ENCODE measurements around the gene SLC39A7.
"Not testable (repeated sequence)": the region's sequence is repeated elsewhere in the genome, so short reads cannot be mapped to it uniquely, and the experiment has no call there.

Gene SLC39A7

DNA sequence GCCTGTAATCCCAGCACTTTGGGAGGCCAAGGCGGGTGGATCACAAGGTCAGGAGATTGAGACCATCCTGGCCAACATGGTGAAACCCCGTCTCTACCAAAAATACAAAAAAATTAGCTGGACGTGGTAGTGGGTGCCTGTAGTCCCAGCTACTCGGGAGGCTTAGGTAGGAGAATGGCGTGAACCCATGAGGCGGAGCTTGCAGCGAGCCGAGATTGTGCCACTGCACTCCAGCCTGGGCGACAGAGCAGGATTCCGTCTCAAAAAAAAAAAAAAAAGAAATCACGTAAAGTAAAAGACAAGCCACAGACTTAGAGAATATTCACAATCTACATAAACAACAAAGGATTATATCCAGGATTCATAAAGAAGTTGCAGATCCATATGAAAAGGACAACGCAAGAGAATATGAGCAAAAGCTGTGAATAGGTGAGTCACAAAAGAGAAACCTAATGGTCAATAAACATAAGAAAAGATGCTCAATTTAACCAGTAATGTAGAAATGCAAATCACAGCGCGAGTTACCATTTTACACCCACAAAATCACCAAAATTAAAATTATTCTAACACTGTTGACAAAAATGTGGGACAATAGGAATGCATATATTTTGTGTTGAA, 25.9 kb downstream of the SLC39A7 start:
- DNase-seq: not testable (repeated sequence)

DNA sequence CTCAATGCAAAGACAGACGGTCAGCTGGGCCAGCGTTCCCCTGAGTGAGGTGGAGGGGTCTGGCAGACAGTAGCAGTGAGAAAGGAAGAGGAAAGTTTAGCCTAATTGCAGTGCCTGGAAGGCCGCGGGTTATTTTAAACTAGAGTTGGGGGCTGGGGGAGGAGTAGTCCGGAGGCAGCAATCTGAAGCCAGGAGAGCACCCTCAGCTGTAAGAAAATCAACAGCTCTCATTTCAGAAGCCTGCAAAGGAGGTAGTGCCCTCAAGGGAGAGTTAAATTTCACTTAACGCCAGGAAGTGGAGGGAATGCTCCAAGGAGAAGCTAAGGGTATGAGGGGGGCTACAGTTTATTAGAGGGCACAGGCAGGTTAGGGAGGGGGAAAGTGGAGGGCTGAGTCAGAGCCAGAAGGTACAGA, 34.6 kb downstream of the SLC39A7 start:
- no peak for DNase-seq

DNA sequence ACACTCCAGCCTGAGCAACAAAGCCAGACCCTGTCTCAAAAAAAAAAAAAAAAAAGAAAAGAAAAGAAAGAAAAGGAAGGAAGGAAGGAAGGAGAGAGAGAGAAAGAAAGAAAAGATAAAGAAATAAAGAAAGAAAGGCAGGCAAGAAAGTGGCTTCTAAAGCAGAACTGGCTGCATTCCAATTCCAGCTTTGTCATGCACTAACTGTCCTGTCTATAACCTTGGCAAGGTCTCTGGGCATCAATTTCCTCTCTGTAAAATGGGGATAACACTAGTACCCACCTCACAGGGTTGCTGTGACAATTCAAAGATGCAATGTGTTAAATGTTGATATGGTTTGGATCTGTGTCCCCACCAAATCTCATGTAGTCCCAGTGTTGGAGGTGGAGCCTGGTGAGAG, 35.7 kb downstream of the SLC39A7 start:
- DNase-seq: no peak

DNA sequence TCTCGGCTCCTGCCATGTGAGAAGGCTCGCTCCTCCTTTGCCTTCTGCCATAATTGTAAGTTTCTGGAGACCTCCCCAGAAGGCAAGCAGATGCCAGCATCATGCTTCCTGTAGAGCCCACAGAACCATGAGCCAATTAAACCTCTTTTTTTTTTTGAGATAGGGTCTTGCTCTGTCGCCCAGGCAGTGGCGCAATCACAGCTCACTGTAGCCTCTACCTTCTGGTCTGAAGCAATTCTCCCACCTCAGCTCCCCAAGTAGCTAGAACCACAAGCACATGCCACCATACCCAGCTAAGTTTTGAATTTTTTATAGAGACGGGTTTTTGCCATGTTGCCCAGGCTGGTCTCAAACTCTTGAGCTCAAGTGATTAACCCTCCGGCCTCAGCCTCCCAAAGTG, 36.2 kb downstream of the SLC39A7 start:
- no peak for DNase-seq

DNA sequence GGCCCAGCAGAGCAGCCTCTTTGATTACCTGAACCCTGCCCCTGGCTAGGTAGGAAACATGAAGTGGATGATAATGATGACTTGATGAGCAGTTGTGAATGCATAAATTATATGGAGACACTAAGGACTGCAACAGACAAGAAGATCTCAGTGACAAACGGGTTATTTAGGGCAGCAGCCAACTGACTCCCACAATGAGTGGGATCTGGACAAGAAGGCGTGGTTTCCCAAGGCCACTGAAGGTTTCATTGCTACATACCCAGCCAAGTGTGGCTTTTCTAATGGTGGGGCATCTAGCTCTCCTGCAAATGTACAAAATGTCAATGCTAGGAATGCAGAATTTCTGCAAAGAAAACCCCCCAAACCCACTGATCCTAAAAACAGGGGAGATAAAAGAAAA, 37.1 kb downstream of the SLC39A7 start:
- no peak for DNase-seq

DNA sequence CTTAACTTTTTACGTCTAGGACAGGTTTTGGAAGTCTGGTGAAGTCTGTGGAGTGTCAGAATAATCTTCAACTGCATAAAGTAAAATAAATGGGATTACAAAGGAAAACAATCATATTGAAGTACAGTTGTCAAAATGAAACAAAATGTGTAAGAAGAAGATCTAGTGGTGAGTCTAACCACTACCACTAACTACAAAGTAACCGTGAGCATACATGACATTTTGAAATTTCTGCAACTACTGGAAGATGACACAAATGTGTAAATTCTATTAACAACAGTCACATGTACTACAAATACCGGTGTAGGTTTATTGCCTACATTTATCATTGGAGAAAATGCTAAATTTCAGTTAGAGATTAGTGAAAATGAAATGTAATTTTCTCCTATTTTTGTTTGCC, 41.3 kb downstream of the SLC39A7 start:
- no peak for DNase-seq

DNA sequence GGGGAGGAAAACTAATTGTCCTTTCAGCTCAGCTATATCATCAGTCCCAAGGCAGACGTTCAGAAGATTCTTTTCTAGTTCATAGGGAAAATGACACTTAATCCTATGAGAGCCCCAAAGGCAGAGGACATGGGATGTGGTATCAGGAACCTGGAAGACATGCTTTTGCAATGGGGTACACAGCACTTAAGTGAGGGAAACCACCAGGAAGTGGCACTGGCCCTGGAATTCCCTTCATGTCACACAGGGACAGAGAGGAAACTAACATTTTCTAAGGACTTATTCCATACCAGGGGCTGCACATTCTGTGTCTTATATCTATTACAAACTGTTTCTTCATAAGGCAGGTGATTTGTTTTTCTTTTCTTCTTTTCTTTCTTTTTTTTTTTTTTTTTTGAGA, 42.8 kb downstream of the SLC39A7 start:
- no peak for DNase-seq

DNA sequence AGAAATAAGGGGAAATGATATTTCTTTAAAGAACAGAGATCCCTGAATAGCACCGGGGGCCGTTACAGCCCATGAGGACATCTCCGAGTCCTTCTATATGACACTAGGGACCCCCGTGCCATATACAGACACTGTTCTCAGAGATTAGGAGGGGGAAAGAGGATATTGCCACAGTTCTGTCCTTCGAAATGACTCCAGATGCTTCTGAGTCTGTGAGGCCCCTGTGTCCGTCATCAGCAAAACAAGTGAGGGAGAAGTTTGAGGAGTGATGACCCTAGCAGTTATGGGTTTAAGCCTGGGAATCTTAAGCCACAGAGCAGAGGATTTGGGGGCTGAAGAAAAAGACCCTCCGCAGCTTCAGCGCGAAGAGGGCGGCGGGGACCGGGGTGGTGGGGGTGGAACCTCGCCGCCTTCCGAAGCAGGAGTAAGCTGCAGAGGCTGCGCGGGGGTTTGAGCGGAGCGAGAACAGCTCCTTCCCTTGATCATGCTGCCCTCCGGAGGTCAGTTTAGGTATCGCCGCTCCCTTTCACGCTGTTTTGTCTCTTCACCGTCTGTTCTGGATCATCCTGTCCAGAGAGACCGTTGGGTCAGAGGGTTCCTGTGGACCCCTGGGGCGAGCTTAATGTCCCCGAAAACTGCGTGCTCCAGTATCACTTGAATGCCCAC, 47.4 kb downstream of the SLC39A7 start:
- DNase-seq: peak; percentile 12 to 90 (median 70)

DNA sequence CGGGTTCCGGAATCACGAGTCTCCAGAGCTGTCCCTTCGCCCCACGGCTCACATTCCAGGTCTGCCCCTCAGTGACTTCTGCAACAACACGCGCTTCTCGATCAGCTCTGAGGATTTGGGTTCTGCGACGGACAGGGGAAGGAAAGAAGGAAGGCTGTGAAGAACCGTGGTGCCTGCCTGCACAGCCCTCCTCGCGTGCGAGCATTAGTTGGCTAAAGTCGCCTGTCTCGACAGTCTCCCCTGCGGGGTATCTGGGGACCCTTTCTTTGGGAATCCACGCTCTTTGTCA, 47.9 kb downstream of the SLC39A7 start:
- DNase-seq: peak in 6 of 56 donors; percentile 50 to 78 (median 62)

DNA sequence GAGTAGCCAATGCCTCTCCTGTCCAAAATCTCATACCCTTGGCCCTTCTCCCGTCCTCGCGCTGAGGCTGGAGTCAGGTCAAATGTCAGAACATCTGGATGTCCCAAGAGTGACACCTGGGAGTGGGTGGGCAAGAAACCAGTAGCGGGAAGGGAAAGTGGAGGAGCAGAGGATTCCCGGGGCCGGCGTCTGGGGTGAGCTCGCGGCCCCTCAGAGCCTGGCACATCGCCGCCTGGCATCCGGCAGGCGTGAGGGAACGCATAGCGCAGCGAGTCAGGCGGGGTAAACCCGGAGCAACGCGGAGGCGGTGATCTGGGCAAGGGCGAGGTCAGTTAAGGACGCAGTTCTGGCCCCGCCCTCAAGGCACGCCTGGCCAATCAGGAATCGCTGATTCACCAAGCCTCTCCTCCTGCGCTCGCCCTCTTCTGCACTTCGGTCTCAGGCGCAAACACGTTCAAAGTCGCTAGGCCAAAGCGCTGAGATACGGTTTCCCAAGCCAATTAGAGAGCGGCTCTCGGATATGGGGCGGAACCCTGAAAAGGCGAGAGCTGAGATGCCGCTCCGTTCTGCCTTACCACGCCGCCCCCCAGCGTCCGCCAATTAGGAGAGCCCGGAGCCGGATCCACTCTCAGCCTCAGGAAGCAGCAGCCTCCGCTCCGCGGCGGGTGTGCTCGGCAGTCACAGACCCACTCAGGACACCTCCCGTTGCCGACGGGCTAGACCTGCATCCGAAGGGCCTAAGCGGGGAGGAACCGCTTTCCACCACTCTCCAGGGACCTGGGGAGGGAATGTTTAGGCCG, 48.5 kb downstream of the SLC39A7 start:
- peak; percentile 29 to 99 (median 95) for DNase-seq

DNA sequence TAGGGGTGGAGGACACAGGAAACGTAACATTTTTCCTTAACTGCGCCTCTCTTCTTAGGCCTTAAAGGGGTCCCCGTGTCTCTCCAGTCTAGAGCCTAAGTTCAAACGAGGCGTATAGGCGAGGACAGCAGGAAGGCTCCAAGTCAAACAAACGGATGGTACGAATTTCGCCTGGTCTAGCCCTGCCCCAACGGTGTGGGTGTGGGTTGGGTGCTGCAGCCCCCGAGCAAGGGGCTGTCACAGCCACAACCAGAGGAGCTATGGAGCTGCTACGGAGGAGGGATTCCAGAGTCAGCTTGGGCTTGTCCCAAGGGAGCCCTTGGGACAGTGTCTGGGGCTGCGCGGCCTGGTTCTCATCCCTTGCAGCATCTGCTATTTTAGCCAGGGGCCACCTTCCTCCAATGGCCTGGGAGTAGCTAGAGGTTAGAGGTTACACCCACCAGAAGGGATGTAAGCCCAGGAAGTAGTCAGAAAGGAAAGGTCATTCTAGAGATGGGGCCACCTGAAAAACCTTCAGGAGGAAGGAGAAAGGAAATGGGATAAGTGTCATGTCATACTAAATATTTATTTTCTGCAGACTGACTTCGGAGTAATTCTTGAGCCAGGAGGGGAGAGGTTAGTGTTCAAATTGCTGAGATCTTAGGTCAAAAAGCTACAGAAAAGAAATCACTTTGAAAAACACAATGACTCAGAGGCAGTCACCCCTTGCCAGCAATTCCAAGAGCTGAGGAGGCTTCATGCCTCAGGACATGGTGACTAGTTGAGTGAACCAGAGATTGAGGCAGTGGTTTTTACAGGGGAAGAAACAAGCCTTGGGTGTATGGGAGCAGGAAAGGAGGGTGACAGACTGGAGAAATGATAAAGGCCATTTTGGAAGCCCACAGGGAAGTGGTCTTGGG, 49.3 kb downstream of the SLC39A7 start:
- DNase-seq: peak in 3 of 56 donors; percentile 0 to 23 (median 2)

DNA sequence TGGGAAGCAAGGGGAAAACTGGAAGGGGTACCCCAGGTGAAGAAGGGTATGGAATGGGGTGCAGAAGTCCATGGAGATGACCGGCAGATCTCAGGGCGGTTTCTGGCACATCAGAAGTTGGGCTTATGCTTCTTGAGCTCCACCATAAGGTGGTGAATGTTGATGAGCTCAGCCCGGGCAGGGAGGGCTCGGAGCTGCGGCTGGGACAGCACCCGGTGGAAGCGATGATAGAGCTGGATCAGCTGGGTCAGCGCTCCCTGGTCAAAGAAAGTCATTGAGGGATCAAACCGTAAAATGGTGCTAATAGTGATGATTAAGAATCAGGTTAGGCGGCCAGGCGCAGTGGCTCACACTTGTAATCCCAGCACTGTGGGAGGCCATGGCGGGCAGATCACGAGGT, 50.1 kb downstream of the SLC39A7 start:
- DNase-seq: no peak

DNA sequence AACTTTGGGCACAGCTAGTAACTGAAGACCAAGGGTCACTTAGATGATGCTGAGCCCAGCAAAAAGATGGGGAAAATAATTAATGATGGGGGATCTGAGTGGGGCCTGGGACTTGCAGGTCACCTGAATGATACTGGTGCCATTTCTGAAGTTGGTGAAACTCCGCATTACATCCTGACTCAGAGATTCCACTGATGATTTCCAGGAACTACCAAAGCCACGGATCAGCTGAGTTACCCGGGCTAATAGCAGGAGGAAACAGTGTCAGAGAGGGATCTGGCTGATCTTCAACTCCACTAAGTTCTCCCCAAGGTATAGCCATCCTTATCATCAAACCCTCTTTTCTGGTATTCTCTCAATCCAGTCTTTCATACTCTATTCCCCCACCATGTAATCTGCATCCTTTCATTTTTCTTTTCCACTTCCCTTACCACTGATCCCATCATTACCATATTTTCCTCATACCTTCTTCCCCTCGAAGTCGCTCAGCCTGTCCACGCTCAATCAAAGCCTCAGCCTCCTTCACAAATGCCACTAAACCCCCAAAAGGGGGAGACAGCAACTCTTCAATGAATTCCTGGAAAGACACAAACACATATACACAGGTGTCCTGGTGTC, 50.8 kb downstream of the SLC39A7 start:
- no peak for DNase-seq

DNA sequence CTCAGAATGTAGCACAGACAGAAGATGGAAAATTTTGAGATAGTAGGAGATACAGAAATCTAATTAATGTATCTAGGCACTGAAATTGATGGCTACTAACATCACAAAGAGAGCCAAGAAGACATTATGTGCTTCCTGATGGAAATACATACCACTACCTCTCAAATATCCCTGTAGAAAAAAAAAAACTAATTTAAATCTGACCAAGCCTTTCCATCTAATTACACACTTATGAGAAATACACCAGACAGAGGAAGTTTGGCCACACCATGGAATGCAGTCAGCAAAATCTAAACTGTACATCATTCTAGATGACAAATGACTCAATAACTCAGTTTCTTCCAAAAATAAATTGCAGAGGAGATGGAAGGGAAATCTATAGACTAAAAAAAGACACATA, 52.1 kb downstream of the SLC39A7 start:
- DNase-seq: no peak

Measured in amygdala (tissue), 56 donors.